ENCODE measurements around the gene PNLIPRP1.

The PNLIPRP1 gene

GRCh38 chr10:116633216-116633600, 42.4 kb downstream of the PNLIPRP1 start:
- DNase-seq: no peak

- DNase-seq: no peak
Measured at GRCh38 chr10:116634126-116634975, 43.6 kb downstream of the PNLIPRP1 start.

- DNase-seq: no peak
Measured at GRCh38 chr10:116636385-116636784, 45.6 kb downstream of the PNLIPRP1 start.

GRCh38 chr10:116636976-116637375, 46.2 kb downstream of the PNLIPRP1 start:
- DNase-seq: no peak

- no peak for DNase-seq
Measured at GRCh38 chr10:116637830-116638229, 47.1 kb downstream of the PNLIPRP1 start.

- no peak for DNase-seq
Measured at GRCh38 chr10:116646502-116646901, 55.7 kb downstream of the PNLIPRP1 start.

GRCh38 chr10:116648903-116649302, 58.1 kb downstream of the PNLIPRP1 start:
- no peak for DNase-seq

GRCh38 chr10:116653885-116654284, 63.1 kb downstream of the PNLIPRP1 start:
- DNase-seq: no peak

- no peak for DNase-seq
Measured at GRCh38 chr10:116654816-116655215, 64.1 kb downstream of the PNLIPRP1 start.

GRCh38 chr10:116655568-116655967, 64.8 kb downstream of the PNLIPRP1 start:
- no peak for DNase-seq

- DNase-seq: no peak
Measured at GRCh38 chr10:116656044-116656443, 65.3 kb downstream of the PNLIPRP1 start.

- DNase-seq: no peak
Measured at GRCh38 chr10:116657863-116658551, 67.2 kb downstream of the PNLIPRP1 start.
